ENCODE data around the gene MYCBPAP. TPM values are rescaled to one million over a fixed set of nuclear protein-coding genes. Genes with fewer than 3 reads are reported as not detected.

The MYCBPAP gene
- polyA plus RNA-seq, 1 experiment: 0.17 TPM

DNA sequence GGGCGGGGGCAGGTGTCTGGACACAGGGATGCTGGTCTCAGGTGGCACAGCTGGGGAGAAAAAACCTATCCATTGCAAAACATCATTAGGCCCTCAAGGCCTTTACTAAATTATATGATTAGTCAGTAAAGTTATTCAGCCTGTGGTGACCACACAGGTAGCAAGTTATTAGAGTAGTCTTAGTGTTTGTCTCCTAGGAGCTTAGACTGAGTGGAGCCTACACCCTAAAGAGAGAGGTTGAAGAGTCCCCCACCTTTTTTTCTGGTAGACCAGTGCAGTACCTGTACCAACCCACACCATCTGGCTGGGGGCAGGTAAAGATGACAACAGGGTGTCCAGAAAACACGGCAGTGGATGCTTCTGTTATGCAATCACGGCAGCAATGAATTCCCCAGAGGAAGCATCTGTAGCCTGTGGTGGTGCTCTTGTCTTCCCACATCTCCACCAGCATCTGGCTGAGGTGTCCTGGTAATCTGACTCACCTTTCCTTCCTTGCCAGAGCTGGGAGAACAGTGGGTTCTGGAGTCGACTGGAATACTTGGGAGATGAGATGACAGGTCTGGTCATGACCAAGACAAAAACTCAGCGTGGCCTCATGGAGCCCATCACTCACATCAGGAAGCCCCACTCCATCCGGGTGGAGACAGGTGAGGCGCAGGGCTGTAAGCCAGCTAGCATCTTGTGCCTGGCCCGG, 11.0 kb downstream of the MYCBPAP start:
- CTCF ChIA-PET: no interaction called here
- Histone ChIP-seq H3K27ac (ENCODE audit: low read depth, low read length) (no peak overlapping the region), H3K4me3 (ENCODE audit: low read depth, low read length) (no peak overlapping the region), H3K27me3 (ENCODE audit: control insufficient read depth, insufficient read depth, low read length) (peaks cover 23% of the 10 kb centered on the region), H3K9me3 (ENCODE audit: control insufficient read depth, insufficient read depth, low read length) (no peaks in the 10 kb centered on the region)
- POLR2A ChIA-PET: no interaction called here
- no peak for TF ChIP-seq CTCF (IDR thresholded peaks at IDR 0.05; ENCODE audit: low read depth, low read length)
- DNase-seq (ENCODE audit: low read depth, low spot score): no peak

- CTCF ChIA-PET: interaction anchor here (0.9 kb wide), 1 partner anchor 19 kb away, joined by 3 read pairs; no protein-coding TSS in a partner anchor
- no peak for DNase-seq (ENCODE audit: low read depth, low spot score)
- Histone ChIP-seq H3K27ac (ENCODE audit: low read depth, low read length) (no peak overlapping the region), H3K27me3 (ENCODE audit: control insufficient read depth, insufficient read depth, low read length) (peaks cover 33% of the 10 kb centered on the region), H3K4me3 (ENCODE audit: low read depth, low read length) (no peak overlapping the region), H3K9me3 (ENCODE audit: control insufficient read depth, insufficient read depth, low read length) (no peaks in the 10 kb centered on the region)
- POLR2A ChIA-PET: no interaction called here
- TF ChIP-seq CTCF (IDR thresholded peaks at IDR 0.05; ENCODE audit: low read depth, low read length): no peak
Observed at GRCh38 chr17:50520483-50520882, 12.2 kb downstream of the MYCBPAP start.

- H3K27me3 ChIP-seq (ENCODE audit: control insufficient read depth, insufficient read depth, low read length): peaks cover 35% of the 10 kb centered on the region
- no peak overlapping the region for H3K4me3 ChIP-seq (ENCODE audit: low read depth, low read length)
- H3K9me3 ChIP-seq (ENCODE audit: control insufficient read depth, insufficient read depth, low read length): no peaks in the 10 kb centered on the region
- no peak for TF ChIP-seq CTCF (IDR thresholded peaks at IDR 0.05; ENCODE audit: low read depth, low read length)
- no peak for DNase-seq (ENCODE audit: low read depth, low spot score)
- ChIA-PET CTCF (interaction anchor here (0.9 kb wide), 1 partner anchor 20 kb away, joined by 3 read pairs; no protein-coding TSS in a partner anchor), POLR2A (no interaction called here)
- no peak overlapping the region for H3K27ac ChIP-seq (ENCODE audit: low read depth, low read length)
Observed at GRCh38 chr17:50521514-50521913, 13.3 kb downstream of the MYCBPAP start.

- H3K4me3 ChIP-seq (ENCODE audit: low read depth, low read length): no peak overlapping the region
- ChIA-PET POLR2A (no interaction called here), CTCF (interaction anchor here (0.8 kb wide), 1 partner anchor 45 kb away, joined by 6 read pairs; no protein-coding TSS in a partner anchor)
- no peak for DNase-seq (ENCODE audit: low read depth, low spot score)
- no peaks in the 10 kb centered on the region for H3K9me3 ChIP-seq (ENCODE audit: control insufficient read depth, insufficient read depth, low read length)
- TF ChIP-seq CTCF (IDR thresholded peaks at IDR 0.05; ENCODE audit: low read depth, low read length): no peak
- peaks cover 34% of the 10 kb centered on the region for H3K27me3 ChIP-seq (ENCODE audit: control insufficient read depth, insufficient read depth, low read length)
- no peak overlapping the region for H3K27ac ChIP-seq (ENCODE audit: low read depth, low read length)
Observed at GRCh38 chr17:50522766-50523165, 14.5 kb downstream of the MYCBPAP start.

- TF ChIP-seq CTCF (IDR thresholded peaks at IDR 0.05; ENCODE audit: low read depth, low read length): no peak
- ChIA-PET POLR2A (no interaction called here), CTCF (interaction anchor here (0.8 kb wide), 1 partner anchor 45 kb away, joined by 6 read pairs; no protein-coding TSS in a partner anchor)
- Histone ChIP-seq H3K27me3 (ENCODE audit: control insufficient read depth, insufficient read depth, low read length) (peaks cover 35% of the 10 kb centered on the region), H3K27ac (ENCODE audit: low read depth, low read length) (no peak overlapping the region), H3K4me3 (ENCODE audit: low read depth, low read length) (no peak overlapping the region), H3K9me3 (ENCODE audit: control insufficient read depth, insufficient read depth, low read length) (no peaks in the 10 kb centered on the region)
- DNase-seq (ENCODE audit: low read depth, low spot score): no peak
Observed at GRCh38 chr17:50523208-50523607, 15.0 kb downstream of the MYCBPAP start.
